HG02943 (cell line): ENCODE results near the gene MYG1.
A peak's percentile ranks its signal among the peaks of the same experiment; 100 is the strongest.

Experiments used
- ATAC-seq: cut with Tn5 transposase; IDR thresholded peaks from one replicate; pipeline ENCODE4 v1.9.1; 2021; ENCODE audit warnings: mild to moderate bottlenecking, low read depth, moderate library complexity; ENCODE audit not compliant: unreplicated experiment

Gene MYG1, protein sequence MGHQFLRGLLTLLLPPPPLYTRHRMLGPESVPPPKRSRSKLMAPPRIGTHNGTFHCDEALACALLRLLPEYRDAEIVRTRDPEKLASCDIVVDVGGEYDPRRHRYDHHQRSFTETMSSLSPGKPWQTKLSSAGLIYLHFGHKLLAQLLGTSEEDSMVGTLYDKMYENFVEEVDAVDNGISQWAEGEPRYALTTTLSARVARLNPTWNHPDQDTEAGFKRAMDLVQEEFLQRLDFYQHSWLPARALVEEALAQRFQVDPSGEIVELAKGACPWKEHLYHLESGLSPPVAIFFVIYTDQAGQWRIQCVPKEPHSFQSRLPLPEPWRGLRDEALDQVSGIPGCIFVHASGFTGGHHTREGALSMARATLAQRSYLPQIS

DNA sequence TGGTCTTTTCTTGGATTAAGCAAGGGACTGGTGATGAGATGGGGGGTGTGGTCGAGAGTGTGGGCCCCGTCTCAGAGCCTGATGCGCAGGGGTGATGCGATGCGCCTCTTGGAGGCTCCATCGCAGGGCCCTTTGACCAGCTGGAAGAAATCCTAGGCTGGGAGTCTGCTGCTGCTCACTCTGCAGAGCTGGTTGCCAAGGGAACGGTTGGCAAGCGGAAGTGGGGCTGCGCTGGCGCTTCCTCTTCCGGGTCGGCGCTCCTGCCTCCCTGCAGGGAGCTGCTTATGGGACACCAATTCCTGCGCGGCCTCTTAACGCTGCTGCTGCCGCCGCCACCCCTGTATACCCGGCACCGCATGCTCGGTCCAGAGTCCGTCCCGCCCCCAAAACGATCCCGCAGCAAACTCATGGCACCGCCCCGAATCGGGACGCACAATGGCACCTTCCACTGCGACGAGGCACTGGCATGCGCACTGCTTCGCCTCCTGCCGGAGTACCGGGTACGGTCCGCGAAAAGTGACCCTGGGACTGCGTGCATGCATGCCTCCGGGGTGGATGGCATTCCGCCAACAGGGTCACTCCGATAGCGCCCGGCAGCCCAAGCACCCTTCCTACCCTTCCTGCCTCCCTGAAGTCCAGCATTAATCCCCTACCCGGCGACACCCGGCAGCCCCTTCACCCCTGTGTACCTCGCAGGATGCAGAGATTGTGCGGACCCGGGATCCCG lies at the start of gene MYG1:
MYG1 (plus strand) TSS at position 242 of the 727 bp plus-strand sequence; CDS start at position 285, 43 bp downstream.
- no peak for ATAC-seq

DNA sequence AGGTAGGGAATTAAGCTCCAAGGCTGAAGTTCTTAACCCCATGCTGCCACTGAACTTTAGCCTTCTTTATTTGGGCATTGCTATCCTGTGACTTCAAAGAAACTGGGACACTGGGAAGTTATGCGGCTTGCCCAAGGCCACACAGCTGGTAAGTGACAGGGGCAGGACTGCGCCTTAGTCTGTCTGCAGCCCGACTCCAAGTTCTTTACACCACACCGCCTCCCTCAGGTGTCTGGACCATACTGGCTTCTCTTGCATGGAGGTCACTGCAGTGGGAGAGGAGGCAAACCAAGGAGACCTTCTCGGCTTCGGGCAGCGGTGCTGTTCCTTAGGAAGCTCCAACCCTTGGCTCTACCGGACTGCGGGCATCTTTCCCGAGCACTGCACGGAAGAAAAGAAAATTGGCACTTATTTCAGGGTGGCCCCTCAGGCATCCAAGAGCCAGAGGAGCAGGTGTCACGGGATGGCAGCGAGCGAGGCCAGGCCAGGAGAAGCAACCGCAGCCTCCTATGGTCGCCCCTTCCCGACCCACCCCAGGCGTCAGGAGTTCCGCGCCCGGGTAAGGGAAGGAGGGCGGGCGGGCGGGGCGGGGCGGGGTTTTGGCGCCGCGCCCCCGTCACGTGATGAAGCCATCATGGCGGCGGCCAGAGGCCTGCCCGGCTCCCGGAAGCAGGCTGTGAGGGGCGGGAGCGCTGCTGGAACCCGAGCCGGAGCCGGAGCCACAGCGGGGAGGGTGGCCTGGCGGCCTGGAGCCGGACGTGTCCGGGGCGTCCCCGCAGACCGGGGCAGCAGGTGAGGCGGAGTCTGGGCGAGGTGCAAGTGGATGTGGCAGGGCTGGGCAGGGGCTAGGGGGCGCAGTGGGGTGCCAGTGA lies 47.8 kb upstream of the MYG1 start:
- peak; percentile 71 for ATAC-seq

DNA sequence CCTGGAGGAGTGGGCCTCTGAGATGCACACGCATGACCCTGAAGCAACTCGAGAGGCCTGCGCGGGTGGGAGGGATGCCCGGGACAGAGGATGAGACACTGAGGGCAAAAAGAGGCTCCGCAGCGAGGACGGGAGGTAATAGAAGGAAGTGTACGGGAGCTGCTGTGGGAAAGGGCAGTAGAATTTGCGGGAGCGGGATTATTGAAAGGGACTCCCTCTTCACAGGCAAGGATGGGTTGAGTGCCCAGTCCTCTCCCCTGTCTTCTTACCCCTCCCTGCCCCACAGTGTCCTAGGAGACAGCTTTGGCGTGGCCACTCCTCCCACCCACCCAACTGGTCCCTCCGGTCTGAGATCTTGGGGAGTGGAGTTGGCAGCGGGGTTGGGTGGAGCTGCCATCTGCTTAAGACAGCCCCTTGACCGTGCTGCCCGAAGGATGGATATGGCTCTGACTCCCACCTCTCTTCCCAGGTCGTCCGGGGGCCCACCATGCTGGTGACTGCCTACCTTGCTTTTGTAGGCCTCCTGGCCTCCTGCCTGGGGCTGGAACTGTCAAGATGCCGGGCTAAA lies 47.1 kb upstream of the MYG1 start:
- no peak for ATAC-seq

DNA sequence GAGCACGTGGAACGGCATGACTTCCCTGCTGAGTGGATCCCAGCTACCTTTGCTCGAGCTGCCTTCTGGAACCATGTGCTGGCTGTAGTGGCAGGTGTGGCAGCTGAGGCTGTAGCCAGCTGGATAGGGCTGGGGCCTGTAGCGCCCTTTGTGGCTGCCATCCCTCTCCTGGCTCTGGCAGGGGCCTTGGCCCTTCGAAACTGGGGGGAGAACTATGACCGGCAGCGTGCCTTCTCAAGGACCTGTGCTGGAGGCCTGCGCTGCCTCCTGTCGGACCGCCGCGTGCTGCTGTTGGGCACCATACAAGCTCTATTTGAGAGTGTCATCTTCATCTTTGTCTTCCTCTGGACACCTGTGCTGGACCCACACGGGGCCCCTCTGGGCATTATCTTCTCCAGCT lies 46.2 kb upstream of the MYG1 start:
- ATAC-seq = no peak

DNA sequence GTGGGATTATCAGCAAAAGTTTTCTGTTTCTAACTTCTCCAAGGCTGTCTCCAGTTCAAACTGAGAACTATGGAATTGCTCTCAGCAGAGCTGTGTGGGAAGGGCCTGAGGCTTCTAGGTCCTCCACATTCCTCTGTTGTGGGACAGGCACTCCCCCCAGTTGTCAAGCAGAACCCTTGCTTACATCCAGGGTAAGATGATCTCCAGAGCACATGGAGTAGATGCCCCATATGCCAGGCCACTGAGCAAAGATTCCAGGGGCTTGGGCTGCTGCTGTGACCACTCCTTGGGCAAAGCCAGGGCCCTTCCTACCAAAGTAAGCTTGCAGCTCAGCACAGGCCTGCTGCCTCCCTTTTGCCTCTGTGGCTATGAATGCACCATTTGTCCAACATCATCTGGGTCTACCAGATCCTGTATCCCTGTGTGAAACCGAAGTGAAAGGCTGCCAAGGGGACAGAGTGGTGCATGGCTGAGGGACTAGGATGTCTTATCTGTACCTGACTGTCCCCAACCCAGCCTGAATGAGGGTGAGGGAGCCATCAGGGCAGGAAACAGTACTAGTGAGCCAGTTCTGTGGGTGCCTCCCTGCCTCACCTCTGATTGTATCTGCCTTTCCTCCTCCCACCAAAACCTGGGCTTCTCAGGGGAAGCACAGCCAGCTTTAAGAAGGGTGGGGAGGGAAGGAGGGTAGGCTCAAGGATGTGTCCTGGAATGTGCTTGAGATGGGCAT lies 44.5 kb upstream of the MYG1 start:
- no peak for ATAC-seq

DNA sequence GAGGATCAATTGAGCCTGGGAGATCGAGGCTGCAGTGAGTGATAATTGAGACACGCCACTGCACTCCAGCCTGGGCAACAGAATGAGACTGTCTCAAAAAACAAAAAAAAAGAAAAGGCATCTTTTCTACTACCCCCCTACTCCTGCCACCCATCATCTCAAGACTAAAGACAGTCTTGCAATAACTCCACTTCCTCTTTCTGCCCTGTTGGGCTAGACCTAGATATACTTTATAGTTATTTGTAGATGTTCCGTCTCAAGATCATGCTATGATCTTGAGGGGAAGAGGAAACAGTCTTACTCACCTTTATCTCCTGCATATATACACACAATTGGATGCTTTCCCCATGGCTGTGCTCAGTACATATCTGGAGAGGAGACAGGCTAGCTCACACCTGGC lies 43.5 kb upstream of the MYG1 start:
- ATAC-seq = no peak

DNA sequence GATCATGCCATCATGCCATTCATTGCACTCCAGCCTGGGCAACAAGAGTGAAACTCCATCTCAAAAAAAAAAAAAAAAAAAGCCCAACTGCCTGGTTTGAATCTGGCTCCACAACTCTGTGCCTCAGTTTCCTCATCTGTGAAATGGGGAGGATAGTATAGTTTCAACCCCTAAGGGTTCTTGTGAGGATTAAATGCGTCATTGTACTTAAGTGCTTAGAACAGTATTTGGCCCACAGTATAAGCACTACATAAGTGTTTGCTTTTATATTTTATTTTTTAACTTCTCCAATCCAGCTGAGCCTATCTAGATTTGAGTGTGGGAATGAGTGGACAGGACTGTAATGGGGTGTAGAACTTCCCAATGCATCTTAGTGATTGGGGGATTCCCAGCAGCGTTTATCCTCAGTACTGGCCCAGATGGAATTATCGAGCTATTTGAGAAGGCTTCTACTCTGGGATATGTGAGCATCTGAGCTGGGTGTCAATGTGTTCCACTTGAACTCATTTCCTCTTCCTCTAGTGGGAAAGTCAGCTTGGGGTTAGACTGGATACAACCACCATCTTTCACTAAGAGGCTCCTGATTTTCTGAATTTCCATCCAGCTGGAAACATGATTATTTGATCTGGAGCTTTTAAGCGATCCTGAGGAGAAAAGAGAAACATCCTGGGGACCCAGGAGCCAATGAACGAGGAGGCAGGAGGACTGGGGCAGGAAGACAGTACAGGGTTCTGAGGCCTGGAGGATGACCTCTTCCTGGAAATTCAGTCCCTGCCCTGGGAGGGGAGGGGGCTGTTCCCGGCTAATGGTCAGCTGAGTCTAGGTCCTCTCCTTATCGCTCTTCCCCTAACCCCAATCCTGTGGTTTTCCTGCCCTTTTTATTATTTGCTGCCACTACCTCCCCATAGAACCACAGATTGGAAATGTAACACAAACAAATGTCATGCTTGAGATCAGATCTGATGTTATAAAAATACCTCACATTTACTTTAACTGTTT lies 40.7 kb upstream of the MYG1 start:
- no peak for ATAC-seq

DNA sequence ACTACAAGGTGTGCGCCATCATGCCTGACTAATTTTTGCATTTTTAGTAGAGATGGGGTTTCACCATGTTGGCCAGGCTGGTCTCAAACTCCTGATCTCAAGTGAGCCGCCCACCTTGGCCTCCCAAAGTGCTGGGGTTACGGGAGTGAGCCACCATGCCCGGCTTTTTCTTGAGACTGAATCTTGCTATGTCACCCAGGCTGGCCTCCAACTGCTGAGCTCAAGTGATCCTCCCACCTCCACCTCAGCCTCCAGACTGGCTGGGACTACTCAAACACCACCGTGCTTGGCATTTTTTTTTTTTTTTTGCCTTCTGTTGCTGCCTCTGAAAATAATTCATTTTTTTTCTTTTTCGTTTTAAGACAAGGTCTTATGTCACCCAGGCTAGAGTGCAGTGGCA lies 39.6 kb upstream of the MYG1 start:
- no peak for ATAC-seq

DNA sequence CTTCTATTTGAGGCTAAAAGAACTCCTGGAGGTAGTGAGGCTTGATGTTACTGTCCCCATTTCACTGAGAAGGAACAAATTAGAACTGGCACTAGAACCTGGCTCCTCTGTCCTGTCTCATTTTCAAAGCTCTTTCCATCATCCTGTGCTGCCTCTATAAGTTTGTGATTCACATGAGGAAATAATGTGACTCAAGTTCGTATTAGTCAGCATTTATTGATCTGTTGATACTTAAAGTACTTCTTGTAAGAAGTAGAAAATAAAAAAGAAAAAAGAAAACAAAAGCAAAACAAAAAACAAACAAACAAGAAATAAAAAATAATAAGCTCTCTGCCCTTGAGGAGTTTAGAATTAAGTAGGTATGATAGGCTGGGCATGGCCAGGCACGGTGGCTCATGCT lies 33.7 kb upstream of the MYG1 start:
- ATAC-seq = no peak

DNA sequence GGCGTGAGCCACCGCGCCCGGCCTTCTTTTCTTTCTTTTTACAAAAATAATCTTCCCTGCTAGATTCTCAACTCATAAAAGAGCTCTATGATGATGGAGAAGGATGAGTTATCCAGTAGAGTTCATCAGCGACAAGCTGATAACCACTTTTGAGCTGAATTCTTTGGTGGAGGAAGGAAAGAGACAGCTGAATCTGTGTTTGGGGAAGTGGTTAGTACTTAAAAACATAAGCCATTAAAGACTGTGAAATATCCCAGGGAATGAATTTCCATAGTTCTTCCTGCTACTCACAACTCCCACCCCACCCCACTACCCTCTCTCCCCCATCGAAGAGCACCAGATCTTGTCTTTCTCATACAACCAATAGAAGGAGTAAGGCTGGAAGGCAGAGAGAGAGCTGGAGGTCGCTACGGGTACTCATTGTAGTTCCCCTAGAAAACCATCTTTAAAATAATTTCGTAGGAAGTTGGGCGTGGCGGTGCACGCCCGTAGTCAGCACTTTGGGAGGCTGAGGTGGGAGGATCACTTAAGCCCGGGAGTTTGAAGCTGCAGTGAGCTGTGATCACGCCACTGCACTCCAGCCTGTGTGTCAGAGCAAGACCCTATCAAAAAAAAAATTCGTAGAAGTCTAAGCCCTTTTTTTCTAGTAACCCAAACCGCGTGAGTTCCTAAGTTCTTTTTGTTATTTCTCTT lies 32.0 kb upstream of the MYG1 start:
- ATAC-seq = no peak

DNA sequence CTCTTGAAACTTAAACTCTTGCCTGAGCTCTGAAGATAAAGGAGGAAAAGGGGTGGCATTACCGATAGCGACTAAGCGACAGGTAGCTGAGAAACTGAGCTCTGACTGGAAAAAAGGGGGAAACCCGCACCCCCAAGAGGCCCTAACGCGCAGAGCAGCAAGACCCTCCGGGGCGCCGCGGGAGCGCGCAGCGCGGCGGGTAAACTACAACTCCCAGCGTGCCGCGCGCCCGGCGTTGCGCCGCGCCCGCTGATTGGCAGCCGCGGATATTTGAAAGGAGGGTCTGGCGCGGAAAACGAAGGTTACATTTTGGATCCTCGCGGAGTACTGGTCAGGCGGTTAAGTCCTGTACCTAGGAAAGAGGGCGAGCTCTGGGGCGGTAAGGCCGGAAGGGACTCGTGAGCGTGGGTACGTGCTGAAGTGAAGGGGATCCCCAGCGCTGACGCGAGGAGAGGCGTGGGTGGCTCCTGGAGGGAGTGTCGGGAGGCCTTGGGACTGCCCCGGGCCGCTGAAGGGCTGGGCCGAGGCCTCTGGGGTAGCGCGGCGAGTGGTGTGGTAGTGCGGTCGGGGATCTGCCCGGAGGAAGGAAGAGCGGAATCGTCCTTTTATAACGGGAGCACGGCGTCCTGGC lies 31.4 kb upstream of the MYG1 start, which contains the start of gene ESPL1:
ESPL1 (plus strand) TSS at position 301 of the 631 bp plus-strand sequence. CDS start 468 bp downstream, outside the sequence.
- ATAC-seq = peak; percentile 81

DNA sequence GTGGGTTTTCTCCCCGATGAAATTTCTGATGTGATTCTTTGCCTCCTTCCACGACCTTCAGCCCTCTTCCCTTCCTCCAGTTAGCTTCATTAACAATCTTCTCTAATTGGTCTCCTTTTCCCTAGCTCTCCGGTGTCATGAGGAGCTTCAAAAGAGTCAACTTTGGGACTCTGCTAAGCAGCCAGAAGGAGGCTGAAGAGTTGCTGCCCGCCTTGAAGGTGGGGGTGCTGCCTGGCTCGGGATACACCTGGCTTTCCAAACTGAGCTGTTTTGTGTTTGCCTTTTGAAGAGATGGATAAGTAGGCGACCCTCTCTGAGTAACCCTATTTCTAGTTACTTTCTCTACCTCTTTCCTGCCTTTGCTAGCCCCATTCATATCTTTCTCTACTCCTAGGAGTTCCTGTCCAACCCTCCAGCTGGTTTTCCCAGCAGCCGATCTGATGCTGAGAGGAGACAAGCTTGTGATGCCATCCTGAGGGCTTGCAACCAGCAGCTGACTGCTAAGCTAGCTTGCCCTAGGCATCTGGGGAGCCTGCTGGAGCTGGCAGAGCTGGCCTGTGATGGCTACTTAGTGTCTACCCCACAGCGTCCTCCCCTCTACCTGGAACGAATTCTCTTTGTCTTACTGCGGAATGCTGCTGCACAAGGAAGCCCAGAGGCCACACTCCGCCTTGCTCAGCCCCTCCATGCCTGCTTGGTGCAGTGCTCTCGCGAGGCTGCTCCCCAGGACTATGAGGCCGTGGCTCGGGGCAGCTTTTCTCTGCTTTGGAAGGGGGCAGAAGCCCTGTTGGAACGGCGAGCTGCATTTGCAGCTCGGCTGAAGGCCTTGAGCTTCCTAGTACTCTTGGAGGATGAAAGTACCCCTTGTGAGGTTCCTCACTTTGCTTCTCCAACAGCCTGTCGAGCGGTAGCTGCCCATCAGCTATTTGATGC lies 30.6 kb upstream of the MYG1 start:
- ATAC-seq = no peak

DNA sequence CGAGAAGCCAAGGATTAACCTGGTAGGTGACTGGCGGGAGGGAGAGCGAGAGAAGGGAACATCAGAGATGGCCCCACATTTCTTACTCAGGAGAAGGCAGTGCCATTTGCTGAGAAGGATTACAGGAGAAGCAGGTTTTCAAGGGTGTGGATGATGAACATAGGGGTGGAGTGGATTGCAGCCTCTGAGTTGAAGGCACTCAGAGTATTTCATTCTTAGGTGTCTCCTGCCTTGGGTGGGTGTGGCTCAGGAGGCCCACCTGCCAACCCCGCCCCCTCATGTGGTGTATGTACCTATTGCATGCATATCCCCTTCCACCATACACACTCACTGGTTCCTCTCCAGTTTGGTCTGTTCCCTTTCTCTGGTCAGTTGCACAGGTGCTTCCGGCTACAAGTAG lies 25.1 kb upstream of the MYG1 start:
- no peak for ATAC-seq

DNA sequence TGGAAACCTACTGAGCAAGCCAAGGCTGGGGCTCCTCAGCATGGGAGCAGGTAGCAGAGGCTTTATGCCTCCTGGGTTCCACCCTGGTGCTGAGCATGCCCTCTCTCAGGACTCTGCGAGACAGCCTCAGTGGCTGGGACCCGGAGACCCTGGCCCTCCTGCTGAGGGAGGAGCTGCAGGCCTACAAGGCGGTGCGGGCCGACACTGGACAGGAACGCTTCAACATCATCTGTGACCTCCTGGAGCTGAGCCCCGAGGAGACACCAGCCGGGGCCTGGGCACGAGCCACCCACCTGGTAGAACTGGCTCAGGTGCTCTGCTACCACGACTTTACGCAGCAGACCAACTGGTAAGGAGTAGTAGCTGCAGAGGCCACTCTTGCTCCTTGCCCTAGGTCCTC lies 23.0 kb upstream of the MYG1 start:
- no peak for ATAC-seq

DNA sequence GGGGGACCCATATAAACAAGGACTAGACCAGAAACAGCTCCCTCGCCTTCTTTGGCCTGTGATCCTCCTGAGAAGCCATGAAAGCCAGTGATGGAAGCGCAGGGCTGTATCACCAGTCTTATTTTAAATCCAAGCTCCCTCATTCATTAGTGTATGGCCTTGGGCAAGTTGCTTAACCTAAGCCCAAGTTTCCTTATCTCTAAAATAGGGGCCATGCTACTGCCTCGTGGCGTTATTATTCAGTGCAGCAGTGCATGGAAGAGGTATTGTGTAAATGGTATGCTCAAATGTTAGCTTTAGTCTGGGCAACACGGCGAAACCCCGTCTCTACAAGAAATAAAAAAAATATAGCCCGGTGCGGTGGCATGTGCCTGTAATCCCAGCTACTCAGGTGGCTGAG lies 21.5 kb upstream of the MYG1 start:
- no peak for ATAC-seq

DNA sequence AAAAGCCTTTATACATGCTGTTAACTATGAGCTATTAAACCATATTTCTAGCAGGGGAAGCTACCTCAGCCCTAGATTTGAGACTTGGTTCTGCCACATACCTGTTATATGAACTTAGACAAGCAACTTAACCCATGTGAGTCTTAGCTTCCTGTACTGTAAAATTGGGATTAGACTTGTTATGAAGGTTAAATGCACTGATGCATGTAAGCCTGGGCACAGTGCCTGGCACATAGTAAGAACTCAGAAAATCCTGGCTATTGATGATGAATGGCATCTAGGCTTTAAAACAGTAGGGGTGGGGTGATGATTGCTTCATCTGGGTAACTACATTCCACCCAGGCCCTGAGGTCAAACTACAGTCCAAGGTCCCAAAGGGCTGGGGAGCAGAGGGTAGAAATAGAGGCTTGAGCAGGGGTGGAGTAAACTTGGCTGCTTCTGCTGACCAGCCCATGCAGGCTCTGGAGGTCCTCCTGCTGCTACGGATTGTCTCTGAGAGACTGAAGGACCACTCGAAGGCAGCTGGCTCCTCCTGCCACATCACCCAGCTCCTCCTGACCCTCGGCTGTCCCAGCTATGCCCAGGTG lies 20.1 kb upstream of the MYG1 start:
- no peak for ATAC-seq
